ENCODE measurements around the gene NDUFB10. TPM values are rescaled to one million over a fixed set of nuclear protein-coding genes. Genes with fewer than 3 reads are reported as not detected.
A peak's percentile ranks its signal among the peaks of the same experiment; 100 is the strongest.

NDUFB10 gene
- total RNA-seq, 2 donors from 2014 or later, result 108 to 197 TPM

DNA sequence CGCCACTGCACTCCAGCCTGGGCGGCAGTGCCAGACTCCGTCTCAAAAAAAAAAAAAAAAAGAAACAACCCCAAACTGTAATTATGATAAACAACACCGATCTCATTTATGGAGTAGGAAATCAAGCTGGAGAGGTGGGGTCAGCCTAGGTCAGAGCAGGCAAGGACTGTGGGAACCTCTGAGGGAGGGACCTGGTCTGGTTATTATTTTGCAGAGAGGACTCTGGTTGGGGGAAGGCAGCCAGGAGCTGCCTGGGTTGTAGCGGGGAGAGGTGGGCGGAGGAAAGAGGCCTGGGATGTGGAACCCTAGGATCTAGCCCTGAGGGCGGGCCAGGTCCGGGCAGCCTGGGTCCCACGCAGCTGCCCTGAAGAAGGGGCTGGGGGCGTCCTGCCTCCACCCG lies 30.2 kb upstream of the NDUFB10 start:
- peaks cover 0 to 11% of the 10 kb centered on the region in 2 donors for H3K4me1 ChIP-seq (ENCODE audit: control insufficient read depth in 1 of 2, low read depth in 2 of 2)
- ATAC-seq (ENCODE audit: insufficient number of reproducible peaks, low FRiP score, low read depth), result no peak
- H3K4me3 ChIP-seq, result peak overlapping the region; percentile 73
- no peaks in the 10 kb centered on the region for H3K36me3 ChIP-seq
- no peaks in the 10 kb centered on the region for H3K9me3 ChIP-seq
- TF ChIP-seq, protein P1, sequence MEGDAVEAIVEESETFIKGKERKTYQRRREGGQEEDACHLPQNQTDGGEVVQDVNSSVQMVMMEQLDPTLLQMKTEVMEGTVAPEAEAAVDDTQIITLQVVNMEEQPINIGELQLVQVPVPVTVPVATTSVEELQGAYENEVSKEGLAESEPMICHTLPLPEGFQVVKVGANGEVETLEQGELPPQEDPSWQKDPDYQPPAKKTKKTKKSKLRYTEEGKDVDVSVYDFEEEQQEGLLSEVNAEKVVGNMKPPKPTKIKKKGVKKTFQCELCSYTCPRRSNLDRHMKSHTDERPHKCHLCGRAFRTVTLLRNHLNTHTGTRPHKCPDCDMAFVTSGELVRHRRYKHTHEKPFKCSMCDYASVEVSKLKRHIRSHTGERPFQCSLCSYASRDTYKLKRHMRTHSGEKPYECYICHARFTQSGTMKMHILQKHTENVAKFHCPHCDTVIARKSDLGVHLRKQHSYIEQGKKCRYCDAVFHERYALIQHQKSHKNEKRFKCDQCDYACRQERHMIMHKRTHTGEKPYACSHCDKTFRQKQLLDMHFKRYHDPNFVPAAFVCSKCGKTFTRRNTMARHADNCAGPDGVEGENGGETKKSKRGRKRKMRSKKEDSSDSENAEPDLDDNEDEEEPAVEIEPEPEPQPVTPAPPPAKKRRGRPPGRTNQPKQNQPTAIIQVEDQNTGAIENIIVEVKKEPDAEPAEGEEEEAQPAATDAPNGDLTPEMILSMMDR (IDR thresholded peaks at IDR 0.05), result no peak
- H3K27ac ChIP-seq, result no peak overlapping the region
- no peaks in the 10 kb centered on the region for H3K27me3 ChIP-seq (replicated peaks; ENCODE audit: insufficient read depth)
- DNase-seq (ENCODE audit: low spot score), result no peak

- Histone ChIP-seq H3K4me1 (ENCODE audit: control insufficient read depth in 1 of 2, low read depth in 2 of 2) (peaks cover 0 to 11% of the 10 kb centered on the region in 2 donors), H3K4me3 (peak overlapping the region; percentile 73), H3K36me3 (no peaks in the 10 kb centered on the region), H3K27ac (no peak overlapping the region), H3K9me3 (no peaks in the 10 kb centered on the region), H3K27me3 (replicated peaks; ENCODE audit: insufficient read depth) (no peaks in the 10 kb centered on the region)
- peak; percentile 40 for DNase-seq (ENCODE audit: low spot score)
- TF ChIP-seq, protein P1 (IDR thresholded peaks at IDR 0.05), result peak; percentile 98
- peak; percentile 72 for ATAC-seq (ENCODE audit: insufficient number of reproducible peaks, low FRiP score, low read depth)
Observed at GRCh38 chr16:1929578-1930337, 29.6 kb upstream of the NDUFB10 start.

DNA sequence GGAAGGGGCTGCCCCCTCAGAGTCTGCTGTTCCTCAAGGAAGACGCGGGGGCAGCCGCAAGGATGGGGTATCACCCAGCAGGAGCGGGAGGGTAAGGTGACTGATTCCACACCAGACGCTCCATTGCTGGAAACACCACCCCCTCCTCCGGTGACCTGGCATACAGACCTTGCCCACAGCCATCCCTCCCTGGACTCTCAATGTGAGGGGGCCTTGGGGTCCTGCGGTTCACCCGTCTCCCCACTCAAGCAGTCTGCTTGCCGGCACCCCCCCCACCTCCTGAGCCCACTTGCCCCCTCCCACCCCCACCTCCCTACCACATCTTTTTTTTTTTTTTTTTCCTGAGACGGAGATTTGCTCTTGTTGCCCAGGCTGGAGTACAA lies 29.0 kb upstream of the NDUFB10 start:
- ATAC-seq (ENCODE audit: insufficient number of reproducible peaks, low FRiP score, low read depth) (no peak), DNase-seq (ENCODE audit: low spot score) (no peak)
- Histone ChIP-seq H3K4me3 (no peak overlapping the region), H3K4me1 (ENCODE audit: control insufficient read depth in 1 of 2, low read depth in 2 of 2) (peaks cover 0 to 11% of the 10 kb centered on the region in 2 donors), H3K27me3 (replicated peaks; ENCODE audit: insufficient read depth) (no peaks in the 10 kb centered on the region), H3K9me3 (no peaks in the 10 kb centered on the region), H3K27ac (no peak overlapping the region), H3K36me3 (no peaks in the 10 kb centered on the region)
- TF ChIP-seq, protein P1 (IDR thresholded peaks at IDR 0.05), result no peak

DNA sequence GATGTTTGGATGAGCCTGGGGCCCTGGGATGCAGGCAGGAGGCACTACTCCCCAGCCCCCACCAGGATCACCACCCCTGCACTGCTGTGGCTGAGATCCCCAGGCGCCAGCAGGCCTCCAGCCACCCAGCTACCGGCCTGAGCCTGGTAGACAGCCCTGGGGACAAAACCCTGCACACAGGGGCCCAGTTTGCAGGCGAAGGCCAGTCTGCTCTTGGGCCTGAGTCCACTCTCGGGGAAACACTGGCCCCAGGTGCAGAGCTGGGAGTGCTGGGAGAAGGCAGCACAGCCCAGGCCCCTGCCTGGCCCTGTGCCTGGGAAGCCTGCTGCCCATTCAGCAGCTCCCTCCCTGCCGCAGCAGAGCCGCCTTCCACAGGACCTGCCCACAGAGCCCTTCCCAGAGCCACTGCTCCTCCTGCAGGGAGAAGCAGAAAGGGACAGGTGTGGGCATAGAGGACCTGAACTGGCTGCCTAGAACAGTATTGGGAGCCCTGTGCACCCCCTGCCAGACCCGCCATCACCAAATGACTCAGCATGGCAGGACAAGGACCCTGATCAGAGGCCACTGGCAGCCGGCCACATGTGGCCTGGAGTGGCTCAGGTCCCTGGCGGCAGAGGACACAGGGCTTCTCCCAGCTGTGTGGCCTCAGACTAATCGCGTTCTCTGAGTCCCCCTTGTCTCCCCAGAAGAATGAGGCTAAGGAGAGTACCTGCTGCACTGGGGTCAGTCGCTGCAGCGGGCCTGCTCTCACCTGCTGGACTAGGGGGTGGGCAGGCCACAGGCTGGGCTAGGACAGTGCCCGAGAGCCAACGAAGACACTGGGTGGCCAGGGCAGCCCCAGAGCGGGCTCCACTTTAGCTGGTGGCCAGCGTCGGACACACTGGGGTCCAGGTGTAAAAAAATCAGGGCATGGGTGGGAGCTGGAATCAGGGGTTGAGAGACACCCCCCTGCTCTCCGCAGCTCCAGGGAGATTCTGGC lies 27.0 kb upstream of the NDUFB10 start:
- H3K27ac ChIP-seq, result no peak overlapping the region
- peaks cover 0 to 11% of the 10 kb centered on the region in 2 donors for H3K4me1 ChIP-seq (ENCODE audit: control insufficient read depth in 1 of 2, low read depth in 2 of 2)
- H3K27me3 ChIP-seq (replicated peaks; ENCODE audit: insufficient read depth), result no peaks in the 10 kb centered on the region
- TF ChIP-seq, protein P1 (IDR thresholded peaks at IDR 0.05), result no peak
- no peak for DNase-seq (ENCODE audit: low spot score)
- peaks cover 7% of the 10 kb centered on the region for H3K36me3 ChIP-seq
- no peak for ATAC-seq (ENCODE audit: insufficient number of reproducible peaks, low FRiP score, low read depth)
- H3K9me3 ChIP-seq, result no peaks in the 10 kb centered on the region
- no peak overlapping the region for H3K4me3 ChIP-seq

DNA sequence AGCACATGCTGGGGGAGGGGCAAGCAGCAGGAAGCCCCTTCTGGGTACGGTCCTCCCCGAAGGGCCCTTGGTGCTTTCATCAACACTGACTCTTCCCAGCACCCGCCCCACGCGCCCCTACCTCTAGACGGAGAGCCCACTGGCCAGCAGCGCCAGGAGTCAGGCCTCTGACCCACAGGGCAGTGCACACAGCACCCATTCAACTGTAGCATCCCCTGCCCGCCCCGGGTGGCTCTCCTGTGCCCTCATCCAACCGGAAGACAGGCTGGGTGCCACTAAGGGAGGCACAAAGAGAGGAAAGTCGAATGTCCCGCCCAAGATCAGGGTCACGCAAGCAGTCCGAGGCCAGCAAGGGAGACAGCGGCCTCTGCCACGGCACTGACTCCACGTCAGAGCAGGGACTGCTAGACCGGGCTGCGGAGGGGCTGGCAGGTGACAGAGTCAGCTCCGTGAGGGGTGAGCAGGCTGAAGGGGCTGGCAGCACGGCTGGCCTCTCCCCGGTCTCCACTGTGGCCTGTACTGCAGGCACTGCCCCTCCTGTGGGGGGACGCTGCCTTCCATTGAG lies 26.2 kb upstream of the NDUFB10 start:
- H3K36me3 ChIP-seq, result peaks cover 10% of the 10 kb centered on the region
- TF ChIP-seq, protein P1 (IDR thresholded peaks at IDR 0.05), result no peak
- H3K9me3 ChIP-seq, result no peaks in the 10 kb centered on the region
- DNase-seq (ENCODE audit: low spot score), result no peak
- no peak for ATAC-seq (ENCODE audit: insufficient number of reproducible peaks, low FRiP score, low read depth)
- H3K27ac ChIP-seq, result no peak overlapping the region
- H3K27me3 ChIP-seq (replicated peaks; ENCODE audit: insufficient read depth), result no peaks in the 10 kb centered on the region
- H3K4me3 ChIP-seq, result no peak overlapping the region
- H3K4me1 ChIP-seq (ENCODE audit: control insufficient read depth in 1 of 2, low read depth in 2 of 2), result peaks cover 0 to 11% of the 10 kb centered on the region in 2 donors

All from thoracic aorta (tissue), 2 donors.